Astrocyte (in vitro differentiated cells and primary cell): ENCODE data around the gene SUN1. TPM values are rescaled to one million over a fixed set of nuclear protein-coding genes. Genes with fewer than 3 reads are reported as not detected.

Experiments used
- DNase-seq: peaks from one replicate; pipeline ENCODE4 v3.0.0-alpha.2; 2010; ENCODE audit warnings: low read depth
- FAIRE-seq: peaks from 2 replicates; lab custom pipeline; 2011; peaks lifted over from hg19 to GRCh38; lab: Jason Lieb, UNC
- H2AFZ ChIP-seq: 2 replicates; pipeline ENCODE4 v1.6.0; 2012; ENCODE audit warnings: low read depth, low read length, inconsistent platforms
- H3K27ac ChIP-seq: 2 replicates; pipeline ENCODE4 v1.5.1; 2011; ENCODE audit warnings: low read depth, low read length, inconsistent platforms
- H3K27me3 ChIP-seq: 2 replicates; pipeline ENCODE4 v1.6.0; 2011; ENCODE audit warnings: low read length, inconsistent platforms; ENCODE audit not compliant: insufficient read depth
- H3K36me3 ChIP-seq: 2 replicates; pipeline ENCODE4 v1.5.1; 2011; ENCODE audit warnings: low read length, inconsistent platforms; ENCODE audit not compliant: insufficient read depth
- H3K4me1 ChIP-seq: 2 replicates; pipeline ENCODE4 v1.5.1; 2011; ENCODE audit warnings: low read length, inconsistent platforms; ENCODE audit not compliant: insufficient read depth
- H3K4me2 ChIP-seq: 2 replicates; pipeline ENCODE4 v1.6.0; 2012; ENCODE audit warnings: low read length, inconsistent platforms
- H3K4me3 ChIP-seq: 2 replicates; pipeline ENCODE4 v1.5.1; 2011; ENCODE audit warnings: low read depth, mild to moderate bottlenecking, low read length, inconsistent platforms; ENCODE audit not compliant: insufficient read depth
- H3K79me2 ChIP-seq: 2 replicates; pipeline ENCODE4 v1.6.0; 2012; ENCODE audit warnings: mild to moderate bottlenecking, low read length, inconsistent platforms; ENCODE audit not compliant: insufficient read depth
- H3K9ac ChIP-seq: 2 replicates; pipeline ENCODE4 v1.6.0; 2012; ENCODE audit warnings: mild to moderate bottlenecking, low read length, inconsistent platforms
- H3K9me3 ChIP-seq: 2 replicates; pipeline ENCODE4 v1.5.1; 2012; ENCODE audit warnings: low read depth, mild to moderate bottlenecking, low read length, inconsistent platforms; ENCODE audit not compliant: insufficient read depth
- H4K20me1 ChIP-seq: 2 replicates; pipeline ENCODE4 v1.6.0; 2012; ENCODE audit warnings: low read length, inconsistent platforms; ENCODE audit not compliant: insufficient read depth
- H3K27ac Mint-ChIP-seq: one replicate; pipeline ENCODE4 v1.8.0; 2021; ENCODE audit warnings: mild to moderate bottlenecking, mixed read lengths; ENCODE audit not compliant: unreplicated experiment
- H3K27me3 Mint-ChIP-seq: one replicate; pipeline ENCODE4 v1.8.0; 2021; ENCODE audit warnings: low read depth, mixed read lengths; ENCODE audit not compliant: unreplicated experiment
- H3K36me3 Mint-ChIP-seq: one replicate; pipeline ENCODE4 v1.8.0; 2021; ENCODE audit warnings: low read depth, mixed read lengths; ENCODE audit not compliant: unreplicated experiment
- H3K4me1 Mint-ChIP-seq: one replicate; pipeline ENCODE4 v1.8.0; 2021; ENCODE audit warnings: low read depth, mixed read lengths; ENCODE audit not compliant: unreplicated experiment
- H3K4me3 Mint-ChIP-seq: one replicate; pipeline ENCODE4 v1.8.0; 2021; ENCODE audit warnings: mild to moderate bottlenecking, moderate library complexity, mixed read lengths; ENCODE audit not compliant: unreplicated experiment
- H3K9me3 Mint-ChIP-seq: one replicate; pipeline ENCODE4 v1.8.0; 2021; ENCODE audit warnings: mild to moderate bottlenecking, mixed read lengths; ENCODE audit not compliant: unreplicated experiment
- EZH2 ChIP-seq: IDR thresholded peaks from 2 replicates; pipeline ENCODE4 v1.6.1; 2012; ENCODE audit warnings: mild to moderate bottlenecking, low read length, inconsistent platforms; ENCODE audit not compliant: insufficient read depth
- total RNA-seq: library from RNA; stranded (reverse); gene quantifications from 2 replicates; pipeline ENCODE4 v1.2.1, GENCODE V29; 2021
- TF ChIP-seq, protein P1 (sequence below): IDR thresholded peaks from 2 replicates; pipeline ENCODE4 v1.5.1; 2011; ENCODE audit warnings: low read depth, mild to moderate bottlenecking, inconsistent platforms, low read length, moderate library complexity; ENCODE audit not compliant: insufficient read depth

The SUN1 gene
- total RNA-seq, 1 donor from 2014 or later, result 121 TPM

DNA sequence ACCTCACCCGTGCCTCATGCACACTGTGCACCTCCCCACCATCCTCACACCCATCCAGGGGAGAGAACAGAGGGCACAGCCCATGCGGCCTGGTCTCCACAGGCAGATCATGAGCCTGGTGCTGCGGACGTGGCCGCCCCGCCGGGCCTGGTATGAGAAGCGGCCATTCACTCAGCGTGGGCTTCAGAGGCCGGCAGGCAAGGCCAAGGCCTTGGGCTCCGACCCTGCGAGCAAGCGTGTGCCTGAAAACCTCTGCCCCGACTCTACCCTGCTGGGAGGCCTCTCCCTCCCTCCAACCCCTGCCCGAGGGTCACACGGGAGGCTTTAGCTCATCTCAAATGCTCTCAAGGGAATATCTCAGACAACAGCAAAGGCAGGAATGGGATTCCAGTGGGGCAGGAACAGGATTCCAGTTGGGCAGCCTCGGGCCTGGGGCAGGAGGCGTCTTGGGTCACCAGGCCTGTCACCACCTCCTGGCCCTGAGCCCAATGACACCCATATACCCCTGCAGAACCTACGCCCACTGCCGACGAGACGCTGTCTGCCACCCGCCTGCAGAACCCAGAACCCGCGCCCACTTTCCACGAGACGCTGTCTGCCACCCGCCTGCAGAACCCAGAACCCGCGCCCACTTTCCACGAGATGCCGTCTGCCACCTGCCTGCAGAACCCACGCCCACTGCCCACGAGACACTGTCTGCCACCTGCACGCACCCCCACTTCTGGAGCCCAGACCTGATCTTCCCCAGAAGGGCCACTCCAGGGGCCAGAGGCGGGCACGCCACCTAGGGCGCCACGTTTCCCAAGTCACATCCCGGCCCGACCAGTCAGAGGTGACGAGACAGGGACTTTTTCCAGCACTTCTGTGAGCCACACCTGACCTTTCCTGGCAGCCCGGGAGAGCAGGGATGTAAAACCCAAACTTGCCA lies 83.3 kb downstream of the SUN1 start:
- no peaks in the 10 kb centered on the region for H3K79me2 ChIP-seq
- peaks cover 3% of the 10 kb centered on the region for H3K4me1 ChIP-seq
- Mint-ChIP-seq H3K9me3 (peaks cover 1% of the 10 kb centered on the region), H3K4me1 (peaks cover 7% of the 10 kb centered on the region), H3K27me3 (peaks cover 18% of the 10 kb centered on the region), H3K36me3 (no peaks in the 10 kb centered on the region), H3K4me3 (no peak overlapping the region), H3K27ac (no peak overlapping the region)
- peaks cover 4% of the 10 kb centered on the region for H3K27me3 ChIP-seq
- H3K9ac ChIP-seq, result no peak overlapping the region
- H3K27ac ChIP-seq, result no peak overlapping the region
- no peak overlapping the region for H3K4me3 ChIP-seq
- no peak overlapping the region for H3K4me2 ChIP-seq
- H3K36me3 ChIP-seq, result no peaks in the 10 kb centered on the region
- TF ChIP-seq, protein P1, sequence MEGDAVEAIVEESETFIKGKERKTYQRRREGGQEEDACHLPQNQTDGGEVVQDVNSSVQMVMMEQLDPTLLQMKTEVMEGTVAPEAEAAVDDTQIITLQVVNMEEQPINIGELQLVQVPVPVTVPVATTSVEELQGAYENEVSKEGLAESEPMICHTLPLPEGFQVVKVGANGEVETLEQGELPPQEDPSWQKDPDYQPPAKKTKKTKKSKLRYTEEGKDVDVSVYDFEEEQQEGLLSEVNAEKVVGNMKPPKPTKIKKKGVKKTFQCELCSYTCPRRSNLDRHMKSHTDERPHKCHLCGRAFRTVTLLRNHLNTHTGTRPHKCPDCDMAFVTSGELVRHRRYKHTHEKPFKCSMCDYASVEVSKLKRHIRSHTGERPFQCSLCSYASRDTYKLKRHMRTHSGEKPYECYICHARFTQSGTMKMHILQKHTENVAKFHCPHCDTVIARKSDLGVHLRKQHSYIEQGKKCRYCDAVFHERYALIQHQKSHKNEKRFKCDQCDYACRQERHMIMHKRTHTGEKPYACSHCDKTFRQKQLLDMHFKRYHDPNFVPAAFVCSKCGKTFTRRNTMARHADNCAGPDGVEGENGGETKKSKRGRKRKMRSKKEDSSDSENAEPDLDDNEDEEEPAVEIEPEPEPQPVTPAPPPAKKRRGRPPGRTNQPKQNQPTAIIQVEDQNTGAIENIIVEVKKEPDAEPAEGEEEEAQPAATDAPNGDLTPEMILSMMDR, result no peak
- no peak for TF ChIP-seq EZH2
- no peak overlapping the region for H2AFZ ChIP-seq
- DNase-seq, result no peak
- no peaks in the 10 kb centered on the region for H3K9me3 ChIP-seq
- FAIRE-seq, result no peak
- no peaks in the 10 kb centered on the region for H4K20me1 ChIP-seq

DNA sequence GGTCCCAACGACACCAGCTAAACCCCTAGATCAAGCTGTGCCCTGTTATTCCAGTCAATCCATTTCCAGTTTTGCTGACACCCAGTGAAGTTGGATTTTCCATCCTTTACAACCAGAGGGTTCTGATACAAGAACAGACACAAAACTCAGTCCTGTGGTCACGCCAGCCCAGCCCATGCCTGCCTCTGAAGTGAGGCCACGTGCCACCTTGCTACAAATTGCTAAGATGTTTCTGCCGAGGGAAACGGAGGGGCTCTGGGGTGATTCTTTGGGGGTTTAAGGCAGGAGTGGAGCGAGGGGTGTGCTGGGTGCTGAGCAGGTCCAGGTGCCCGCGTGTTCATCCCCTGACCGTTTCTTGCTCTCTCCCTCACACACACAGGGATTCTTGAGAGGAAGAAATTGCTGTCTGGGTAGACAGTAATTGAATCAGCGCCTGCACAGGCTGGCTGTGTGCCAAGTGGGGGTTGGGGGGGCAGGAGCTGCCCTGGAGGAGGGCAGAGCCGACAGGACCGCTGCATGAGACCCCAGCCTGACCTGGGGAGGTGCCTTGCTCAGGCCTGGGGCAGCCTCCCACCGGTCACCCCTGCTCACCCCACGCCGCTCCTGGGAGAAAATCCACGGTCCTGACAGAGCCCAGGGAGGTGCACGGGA lies 84.1 kb downstream of the SUN1 start:
- no peak overlapping the region for H3K27ac Mint-ChIP-seq
- Histone ChIP-seq H3K36me3 (no peaks in the 10 kb centered on the region), H3K27ac (no peak overlapping the region), H3K79me2 (no peaks in the 10 kb centered on the region), H3K4me2 (no peak overlapping the region), H3K4me3 (no peak overlapping the region), H4K20me1 (no peaks in the 10 kb centered on the region), H3K9me3 (no peaks in the 10 kb centered on the region), H3K9ac (no peak overlapping the region), H3K4me1 (peaks cover 3% of the 10 kb centered on the region), H2AFZ (no peak overlapping the region), H3K27me3 (peaks cover 4% of the 10 kb centered on the region)
- no peaks in the 10 kb centered on the region for H3K36me3 Mint-ChIP-seq
- TF ChIP-seq EZH2, result no peak
- TF ChIP-seq, protein P1, result no peak
- DNase-seq (no peak), FAIRE-seq (no peak)
- peaks cover 18% of the 10 kb centered on the region for H3K27me3 Mint-ChIP-seq
- peaks cover 1% of the 10 kb centered on the region for H3K9me3 Mint-ChIP-seq
- peaks cover 10% of the 10 kb centered on the region for H3K4me1 Mint-ChIP-seq
- no peak overlapping the region for H3K4me3 Mint-ChIP-seq
